ENCODE data around the gene ITPR2.

The ITPR2 gene

DNA sequence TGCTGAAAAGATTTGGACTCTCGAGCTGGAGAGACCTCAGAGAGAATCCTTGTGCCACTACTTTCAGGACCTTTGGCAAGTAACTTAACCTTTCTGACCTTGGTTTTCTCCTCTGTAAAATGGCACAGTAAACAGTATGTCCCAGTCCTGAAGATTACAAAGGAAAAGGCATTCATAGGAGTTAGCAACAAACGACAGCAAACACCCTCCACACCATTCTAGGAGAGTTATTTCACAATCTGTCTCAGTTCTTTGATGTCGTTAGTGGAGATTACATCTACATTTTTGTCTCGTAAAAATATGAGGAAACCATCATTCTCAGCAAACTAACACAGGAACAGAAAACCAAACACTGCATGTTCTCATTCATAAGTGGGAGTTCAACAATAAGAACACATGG is 205.7 kb downstream of the ITPR2 start:
- no peaks in the 10 kb centered on the region for H3K4me1 ChIP-seq (ENCODE audit: control insufficient read depth, insufficient read depth, low read length)
- no peaks in the 10 kb centered on the region for H3K9me3 ChIP-seq (ENCODE audit: control insufficient read depth, low read length)
- H3K36me3 ChIP-seq (ENCODE audit: control insufficient read depth, insufficient read depth, low read length), result no peaks in the 10 kb centered on the region
- no peak overlapping the region for H3K9ac ChIP-seq (ENCODE audit: low read length)
- no peaks in the 10 kb centered on the region for H3K27me3 ChIP-seq (ENCODE audit: control insufficient read depth, insufficient read depth, low read length)
- no peak overlapping the region for H3K4me3 ChIP-seq (ENCODE audit: low read length)

DNA sequence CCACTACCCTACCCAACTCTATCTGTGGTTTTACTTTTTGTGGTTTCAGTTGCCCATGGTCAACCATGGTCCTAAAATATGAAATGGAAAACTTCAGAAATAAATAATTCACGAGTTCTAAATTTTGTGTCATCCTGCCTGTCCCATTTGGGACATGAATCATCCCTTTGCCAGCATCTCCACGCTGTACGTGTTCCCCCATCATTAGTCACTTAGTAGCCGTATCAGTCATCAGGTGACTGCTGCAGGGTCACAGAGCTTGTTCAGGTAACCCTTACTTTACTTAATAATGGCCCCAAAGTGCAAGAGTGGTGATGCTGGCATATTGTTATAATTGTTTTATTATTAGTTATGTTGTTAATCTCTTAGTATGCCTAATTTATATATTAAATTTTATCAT is 209.9 kb downstream of the ITPR2 start:
- Histone ChIP-seq H3K9ac (ENCODE audit: low read length) (no peak overlapping the region), H3K36me3 (ENCODE audit: control insufficient read depth, insufficient read depth, low read length) (no peaks in the 10 kb centered on the region), H3K9me3 (ENCODE audit: control insufficient read depth, low read length) (no peaks in the 10 kb centered on the region), H3K4me1 (ENCODE audit: control insufficient read depth, insufficient read depth, low read length) (no peaks in the 10 kb centered on the region), H3K4me3 (ENCODE audit: low read length) (no peak overlapping the region), H3K27me3 (ENCODE audit: control insufficient read depth, insufficient read depth, low read length) (no peaks in the 10 kb centered on the region)

DNA sequence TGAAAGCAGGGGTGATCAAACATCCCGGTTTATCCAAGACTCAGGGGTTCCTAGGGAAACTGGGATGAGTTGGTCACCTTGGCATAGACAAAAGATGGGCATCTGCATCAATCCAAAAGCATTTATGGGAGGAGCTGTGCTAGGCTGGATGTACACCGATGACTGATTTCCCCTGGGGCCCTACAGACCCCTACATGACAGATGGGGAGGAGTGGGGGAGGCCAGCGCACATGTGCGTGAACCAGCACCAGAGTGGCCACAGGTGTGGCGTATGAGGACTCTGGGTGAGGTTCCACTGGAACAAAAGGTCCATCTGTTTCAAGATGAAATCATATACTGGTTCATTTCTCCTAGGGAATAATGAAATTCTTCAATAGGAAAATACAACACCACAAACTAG is 210.4 kb downstream of the ITPR2 start:
- Histone ChIP-seq H3K9ac (ENCODE audit: low read length) (no peak overlapping the region), H3K9me3 (ENCODE audit: control insufficient read depth, low read length) (no peaks in the 10 kb centered on the region), H3K36me3 (ENCODE audit: control insufficient read depth, insufficient read depth, low read length) (no peaks in the 10 kb centered on the region), H3K4me1 (ENCODE audit: control insufficient read depth, insufficient read depth, low read length) (no peaks in the 10 kb centered on the region), H3K4me3 (ENCODE audit: low read length) (no peak overlapping the region), H3K27me3 (ENCODE audit: control insufficient read depth, insufficient read depth, low read length) (no peaks in the 10 kb centered on the region)

DNA sequence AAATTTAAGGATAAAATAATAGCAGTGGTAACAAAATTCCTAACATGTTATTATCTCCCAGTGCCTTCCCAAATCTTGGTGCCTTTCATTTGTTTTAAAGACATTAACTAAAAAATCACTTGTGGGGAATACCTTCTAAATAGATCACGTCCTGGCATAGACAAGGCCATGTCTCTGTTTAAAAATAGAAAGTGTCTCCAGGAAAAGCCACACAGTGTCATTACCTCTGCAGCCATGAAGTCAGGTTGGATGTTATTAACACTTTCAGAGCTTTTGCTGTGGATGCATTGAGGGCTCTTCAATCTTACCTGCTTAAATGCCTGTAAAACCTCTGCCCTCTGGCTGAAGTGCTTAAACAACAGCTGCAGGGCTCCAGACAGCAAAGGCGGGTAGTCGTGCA is 211.1 kb downstream of the ITPR2 start:
- Histone ChIP-seq H3K9me3 (ENCODE audit: control insufficient read depth, low read length) (no peaks in the 10 kb centered on the region), H3K4me1 (ENCODE audit: control insufficient read depth, insufficient read depth, low read length) (no peaks in the 10 kb centered on the region), H3K4me3 (ENCODE audit: low read length) (no peak overlapping the region), H3K36me3 (ENCODE audit: control insufficient read depth, insufficient read depth, low read length) (no peaks in the 10 kb centered on the region), H3K9ac (ENCODE audit: low read length) (no peak overlapping the region), H3K27me3 (ENCODE audit: control insufficient read depth, insufficient read depth, low read length) (no peaks in the 10 kb centered on the region)

DNA sequence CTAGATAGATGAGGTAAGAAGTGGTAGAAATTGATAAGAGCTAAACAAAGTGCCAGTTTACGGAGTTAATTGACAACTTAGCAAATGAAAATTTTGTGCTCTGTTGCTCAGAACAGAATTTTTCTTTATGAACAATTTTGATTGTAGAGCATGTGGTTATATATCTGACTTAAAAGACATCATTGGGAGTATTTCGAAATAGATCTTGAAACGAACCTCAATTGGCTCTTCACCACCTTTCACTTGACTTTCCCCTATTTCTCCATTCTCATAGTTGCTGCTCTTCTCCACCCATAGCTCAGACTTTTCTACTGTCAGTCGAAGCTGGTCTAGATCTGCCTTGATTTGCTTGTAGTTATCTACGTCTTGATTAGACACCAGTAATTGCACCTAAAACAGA is 212.1 kb downstream of the ITPR2 start:
- no peak overlapping the region for H3K9ac ChIP-seq (ENCODE audit: low read length)
- H3K4me3 ChIP-seq (ENCODE audit: low read length), result no peak overlapping the region
- H3K36me3 ChIP-seq (ENCODE audit: control insufficient read depth, insufficient read depth, low read length), result no peaks in the 10 kb centered on the region
- no peaks in the 10 kb centered on the region for H3K4me1 ChIP-seq (ENCODE audit: control insufficient read depth, insufficient read depth, low read length)
- H3K27me3 ChIP-seq (ENCODE audit: control insufficient read depth, insufficient read depth, low read length), result no peaks in the 10 kb centered on the region
- no peaks in the 10 kb centered on the region for H3K9me3 ChIP-seq (ENCODE audit: control insufficient read depth, low read length)

DNA sequence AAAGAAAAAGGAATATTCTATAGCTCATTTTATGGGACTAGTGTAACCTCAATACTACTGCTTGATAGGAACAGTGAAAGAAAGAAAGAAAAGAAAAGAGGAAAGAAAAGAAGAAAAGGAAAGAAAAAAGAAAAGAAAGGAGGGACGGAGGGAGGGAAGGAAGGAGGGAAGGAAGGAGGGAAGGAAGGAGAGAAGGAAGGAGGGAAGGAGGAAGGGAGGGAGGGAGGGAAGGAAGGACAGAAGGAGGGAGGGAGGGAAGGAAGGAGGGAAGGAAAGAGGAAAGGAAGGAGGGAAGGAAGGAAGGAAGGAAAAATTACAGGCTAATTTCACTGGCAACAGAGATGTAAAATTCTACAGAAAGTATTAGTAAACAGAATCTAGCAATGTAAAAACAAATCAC is 215.5 kb downstream of the ITPR2 start:
- H3K27me3 ChIP-seq (ENCODE audit: control insufficient read depth, insufficient read depth, low read length), result no peaks in the 10 kb centered on the region
- no peaks in the 10 kb centered on the region for H3K9me3 ChIP-seq (ENCODE audit: control insufficient read depth, low read length)
- no peak overlapping the region for H3K4me3 ChIP-seq (ENCODE audit: low read length)
- H3K9ac ChIP-seq (ENCODE audit: low read length), result no peak overlapping the region
- H3K36me3 ChIP-seq (ENCODE audit: control insufficient read depth, insufficient read depth, low read length), result no peaks in the 10 kb centered on the region
- no peaks in the 10 kb centered on the region for H3K4me1 ChIP-seq (ENCODE audit: control insufficient read depth, insufficient read depth, low read length)

DNA sequence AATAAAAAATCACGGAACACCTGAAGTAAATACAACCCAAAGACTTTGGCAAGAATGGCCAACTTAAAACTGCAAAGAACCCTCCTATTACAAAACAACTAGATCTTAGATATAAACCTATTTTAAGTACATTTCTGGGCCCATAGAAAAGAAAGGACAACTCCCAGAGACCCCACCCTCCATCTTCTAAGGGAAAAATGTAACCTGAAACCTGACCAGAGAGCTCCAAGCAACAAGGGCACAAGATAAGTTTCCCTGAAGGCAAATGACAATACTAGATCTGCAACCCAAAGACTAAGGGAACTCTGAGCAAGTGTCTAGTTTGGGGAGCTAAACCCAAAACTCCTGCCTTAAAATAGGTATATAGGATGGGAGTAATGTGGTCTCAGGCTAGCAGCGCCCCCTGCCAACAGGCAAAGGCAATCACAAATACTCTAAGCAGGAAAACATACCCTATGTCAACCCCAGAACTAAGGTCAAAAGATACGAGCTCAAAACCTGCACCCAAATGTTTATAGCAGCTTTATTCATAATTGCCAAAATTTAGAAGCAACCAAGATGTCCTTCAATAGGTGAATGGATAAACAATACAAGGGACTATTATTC is 218.9 kb downstream of the ITPR2 start:
- no peaks in the 10 kb centered on the region for H3K27me3 ChIP-seq (ENCODE audit: control insufficient read depth, insufficient read depth, low read length)
- H3K4me1 ChIP-seq (ENCODE audit: control insufficient read depth, insufficient read depth, low read length), result no peaks in the 10 kb centered on the region
- H3K9me3 ChIP-seq (ENCODE audit: control insufficient read depth, low read length), result no peaks in the 10 kb centered on the region

DNA sequence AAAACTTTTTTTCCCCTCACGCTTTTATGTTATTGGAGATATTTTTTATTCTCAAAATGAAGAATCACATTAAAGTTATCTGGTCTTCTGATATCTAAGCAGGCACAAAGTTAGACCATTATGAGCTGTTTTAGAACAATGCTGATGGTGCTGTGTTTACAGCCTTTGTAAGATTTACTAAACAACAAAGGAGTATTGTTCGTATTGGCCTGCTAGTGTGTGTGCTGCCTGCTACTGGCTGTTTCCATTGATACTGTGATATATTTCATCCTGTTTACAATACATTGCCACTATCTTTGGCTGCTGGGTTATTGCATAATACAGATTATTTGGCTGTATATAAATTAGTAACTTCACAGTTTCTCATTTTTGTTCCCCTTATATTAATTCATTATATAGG is 220.8 kb downstream of the ITPR2 start:
- Histone ChIP-seq H3K4me1 (ENCODE audit: control insufficient read depth, insufficient read depth, low read length) (no peaks in the 10 kb centered on the region), H3K9ac (ENCODE audit: low read length) (no peak overlapping the region), H3K9me3 (ENCODE audit: control insufficient read depth, low read length) (no peaks in the 10 kb centered on the region), H3K27me3 (ENCODE audit: control insufficient read depth, insufficient read depth, low read length) (no peaks in the 10 kb centered on the region), H3K4me3 (ENCODE audit: low read length) (no peak overlapping the region), H3K36me3 (ENCODE audit: control insufficient read depth, insufficient read depth, low read length) (no peaks in the 10 kb centered on the region)

More for the DNA sequence above, 218.9 kb downstream of the ITPR2 start:
- no peaks in the 10 kb centered on the region for H3K36me3 ChIP-seq (ENCODE audit: control insufficient read depth, insufficient read depth, low read length)
- no peak overlapping the region for H3K9ac ChIP-seq (ENCODE audit: low read length)
- no peak overlapping the region for H3K4me3 ChIP-seq (ENCODE audit: low read length)

DNA sequence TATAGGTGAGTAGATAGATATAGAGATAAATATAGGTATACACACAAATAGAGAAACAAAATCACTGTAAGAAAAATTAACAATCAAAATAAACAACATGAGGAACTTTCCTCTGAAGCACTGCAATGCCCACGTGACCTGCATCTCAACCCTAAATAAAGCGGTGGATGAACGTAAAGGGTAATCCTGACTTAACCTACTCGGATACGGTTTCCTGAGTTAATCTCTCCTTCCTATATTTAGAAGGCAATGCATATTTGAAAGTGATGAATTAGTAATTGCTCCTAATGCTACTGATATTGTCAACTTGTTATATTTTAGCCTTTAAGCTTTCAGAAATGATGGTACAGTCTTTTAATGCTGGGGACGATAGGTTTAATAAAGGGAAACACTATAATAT is 221.4 kb downstream of the ITPR2 start:
- Histone ChIP-seq H3K36me3 (ENCODE audit: control insufficient read depth, insufficient read depth, low read length) (no peaks in the 10 kb centered on the region), H3K9ac (ENCODE audit: low read length) (no peak overlapping the region), H3K4me1 (ENCODE audit: control insufficient read depth, insufficient read depth, low read length) (no peaks in the 10 kb centered on the region), H3K4me3 (ENCODE audit: low read length) (no peak overlapping the region), H3K9me3 (ENCODE audit: control insufficient read depth, low read length) (no peaks in the 10 kb centered on the region), H3K27me3 (ENCODE audit: control insufficient read depth, insufficient read depth, low read length) (no peaks in the 10 kb centered on the region)

DNA sequence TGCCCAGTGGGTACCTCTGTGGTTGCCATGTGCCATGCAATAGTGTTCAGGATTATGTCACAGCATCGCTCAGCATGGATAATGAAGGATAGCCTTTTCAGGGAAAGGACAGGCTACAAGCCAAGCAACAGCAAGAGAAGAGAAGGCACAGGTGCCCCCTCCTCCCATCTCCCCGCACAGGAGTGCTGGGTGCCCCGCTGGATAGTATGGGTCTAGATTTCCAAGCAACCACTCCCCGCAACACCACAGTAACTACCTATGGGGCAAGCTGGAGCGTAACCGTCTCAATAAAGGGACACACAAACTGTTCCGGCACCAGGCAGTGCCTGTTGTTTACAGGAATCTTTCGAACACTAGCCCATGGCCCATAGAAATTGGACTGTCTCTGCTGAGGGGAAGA is 222.2 kb downstream of the ITPR2 start:
- Histone ChIP-seq H3K36me3 (ENCODE audit: control insufficient read depth, insufficient read depth, low read length) (no peaks in the 10 kb centered on the region), H3K9me3 (ENCODE audit: control insufficient read depth, low read length) (no peaks in the 10 kb centered on the region), H3K27me3 (ENCODE audit: control insufficient read depth, insufficient read depth, low read length) (no peaks in the 10 kb centered on the region), H3K4me3 (ENCODE audit: low read length) (no peak overlapping the region), H3K4me1 (ENCODE audit: control insufficient read depth, insufficient read depth, low read length) (no peaks in the 10 kb centered on the region), H3K9ac (ENCODE audit: low read length) (no peak overlapping the region)

DNA sequence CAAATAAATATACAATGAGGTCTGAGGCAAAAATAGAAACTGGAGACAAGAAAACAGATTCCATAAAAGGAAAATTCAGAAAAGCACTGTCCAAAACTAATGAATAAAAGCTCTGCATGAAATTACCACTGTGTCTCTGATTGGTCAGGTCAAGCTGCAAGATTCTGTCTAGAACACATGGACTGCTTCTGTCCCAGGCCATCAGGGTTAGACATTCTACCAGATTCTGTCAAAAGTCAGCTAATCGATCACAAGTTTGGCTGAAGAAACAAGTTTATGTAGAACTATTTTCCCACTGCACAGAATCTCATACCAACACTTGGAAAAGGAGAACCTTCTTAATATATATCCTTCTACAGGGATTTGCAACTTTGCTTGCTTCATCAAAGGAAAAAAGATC is 223.0 kb downstream of the ITPR2 start:
- Histone ChIP-seq H3K4me3 (ENCODE audit: low read length) (no peak overlapping the region), H3K4me1 (ENCODE audit: control insufficient read depth, insufficient read depth, low read length) (no peaks in the 10 kb centered on the region), H3K9ac (ENCODE audit: low read length) (no peak overlapping the region), H3K27me3 (ENCODE audit: control insufficient read depth, insufficient read depth, low read length) (no peaks in the 10 kb centered on the region), H3K9me3 (ENCODE audit: control insufficient read depth, low read length) (no peaks in the 10 kb centered on the region), H3K36me3 (ENCODE audit: control insufficient read depth, insufficient read depth, low read length) (no peaks in the 10 kb centered on the region)

DNA sequence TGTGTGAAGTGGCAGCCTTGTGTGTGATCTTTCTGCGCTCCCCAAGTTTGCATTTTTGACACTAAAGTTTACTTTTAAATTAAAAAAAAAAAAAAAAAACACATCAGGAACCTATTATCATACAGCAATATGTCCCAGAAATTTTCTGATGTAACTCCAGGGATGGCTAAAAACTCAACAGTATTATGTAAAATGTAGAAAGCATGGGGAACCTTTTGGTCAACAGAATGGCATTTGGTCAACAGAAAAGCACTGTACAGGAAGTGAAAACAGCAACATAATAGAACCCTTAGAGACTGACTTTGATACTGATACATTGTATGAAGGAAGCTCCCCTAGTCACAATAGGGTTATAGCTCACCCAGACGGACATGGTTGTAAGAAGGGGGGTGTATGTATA is 224.3 kb downstream of the ITPR2 start:
- no peaks in the 10 kb centered on the region for H3K4me1 ChIP-seq (ENCODE audit: control insufficient read depth, insufficient read depth, low read length)
- H3K36me3 ChIP-seq (ENCODE audit: control insufficient read depth, insufficient read depth, low read length), result no peaks in the 10 kb centered on the region
- H3K9me3 ChIP-seq (ENCODE audit: control insufficient read depth, low read length), result no peaks in the 10 kb centered on the region
- H3K27me3 ChIP-seq (ENCODE audit: control insufficient read depth, insufficient read depth, low read length), result no peaks in the 10 kb centered on the region
- no peak overlapping the region for H3K4me3 ChIP-seq (ENCODE audit: low read length)
- no peak overlapping the region for H3K9ac ChIP-seq (ENCODE audit: low read length)

DNA sequence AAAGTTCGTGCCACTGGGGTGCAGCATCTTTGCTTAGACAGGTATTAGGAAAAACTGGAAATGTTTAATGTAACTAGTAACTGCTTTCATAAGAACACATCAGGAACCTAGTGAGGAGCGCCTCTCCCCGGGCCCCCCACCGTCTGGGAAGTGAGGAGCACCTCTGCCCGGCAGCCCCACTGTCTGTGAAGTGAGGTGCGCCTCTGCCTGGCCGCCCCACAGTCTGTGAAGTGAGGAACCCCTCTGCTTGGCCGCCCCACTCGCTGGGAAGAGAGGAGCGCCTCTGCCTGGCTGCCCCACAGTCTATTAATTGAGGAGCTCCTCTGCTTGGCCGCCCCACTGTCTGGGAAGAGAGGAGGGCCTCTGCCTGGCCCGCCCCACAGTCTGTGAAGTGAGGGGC is 224.7 kb downstream of the ITPR2 start:
- Histone ChIP-seq H3K36me3 (ENCODE audit: control insufficient read depth, insufficient read depth, low read length) (no peaks in the 10 kb centered on the region), H3K27me3 (ENCODE audit: control insufficient read depth, insufficient read depth, low read length) (no peaks in the 10 kb centered on the region), H3K4me3 (ENCODE audit: low read length) (no peak overlapping the region), H3K9me3 (ENCODE audit: control insufficient read depth, low read length) (no peaks in the 10 kb centered on the region), H3K4me1 (ENCODE audit: control insufficient read depth, insufficient read depth, low read length) (no peaks in the 10 kb centered on the region), H3K9ac (ENCODE audit: low read length) (no peak overlapping the region)

Measured in mucosa of stomach (tissue), 1 donor.